ENCODE data around the gene HDHD2. TPM values are rescaled to one million over a fixed set of nuclear protein-coding genes. Genes with fewer than 3 reads are reported as not detected.
"Not testable (repeated sequence)": the region's sequence is repeated elsewhere in the genome, so short reads cannot be mapped to it uniquely, and the experiment has no call there.

Gene HDHD2, protein sequence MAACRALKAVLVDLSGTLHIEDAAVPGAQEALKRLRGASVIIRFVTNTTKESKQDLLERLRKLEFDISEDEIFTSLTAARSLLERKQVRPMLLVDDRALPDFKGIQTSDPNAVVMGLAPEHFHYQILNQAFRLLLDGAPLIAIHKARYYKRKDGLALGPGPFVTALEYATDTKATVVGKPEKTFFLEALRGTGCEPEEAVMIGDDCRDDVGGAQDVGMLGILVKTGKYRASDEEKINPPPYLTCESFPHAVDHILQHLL
- 8.4 and 12.2 TPM in 2 replicates for total RNA-seq (2014; rRNA removed; shearing (Covaris generic))

DNA sequence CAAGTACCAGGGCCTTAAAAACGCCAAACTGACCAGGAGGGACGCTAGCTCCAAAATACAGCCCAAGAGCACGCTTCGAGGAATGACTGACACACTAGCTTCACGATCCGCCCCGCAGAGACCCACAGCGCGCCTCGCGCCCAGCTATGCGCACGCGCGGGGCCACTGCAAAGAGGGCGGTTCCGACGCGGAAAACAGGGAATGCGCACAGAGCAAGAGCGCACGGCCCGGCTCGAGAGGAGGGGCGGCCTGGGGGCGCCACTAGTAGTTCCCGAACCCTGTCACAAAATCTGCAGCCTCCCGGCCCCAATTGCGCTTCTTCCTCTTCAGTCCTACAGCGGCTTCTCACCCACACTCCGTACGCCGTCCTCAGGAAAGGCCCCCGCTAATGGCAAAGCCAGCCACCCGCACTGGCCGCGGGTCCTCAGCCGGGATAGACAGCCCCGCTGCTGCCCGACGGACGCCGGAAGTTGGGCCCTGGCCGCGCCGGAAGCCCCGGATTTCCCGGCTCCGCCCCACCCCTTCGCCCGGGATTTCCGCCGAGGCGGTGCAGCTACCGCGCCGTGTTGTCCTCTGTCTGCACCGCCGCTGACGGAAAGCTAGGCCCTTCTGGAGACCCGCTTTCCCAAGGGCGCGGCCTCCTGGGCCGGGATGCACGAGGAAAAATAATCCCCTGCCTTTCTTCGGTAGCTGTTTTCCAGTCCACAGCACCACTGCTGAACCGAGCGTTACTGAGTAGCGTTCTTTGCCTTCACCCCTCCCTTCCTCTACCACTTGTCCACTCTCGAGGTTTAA, at the start of gene HDHD2:
TSS of gene HDHD2 (minus strand) at position 472 of the 795 bp plus-strand sequence. CDS start 14,061 bp downstream, outside the sequence.
- DNase-seq (ENCODE audit: low spot score) = peak; percentile 65

DNA sequence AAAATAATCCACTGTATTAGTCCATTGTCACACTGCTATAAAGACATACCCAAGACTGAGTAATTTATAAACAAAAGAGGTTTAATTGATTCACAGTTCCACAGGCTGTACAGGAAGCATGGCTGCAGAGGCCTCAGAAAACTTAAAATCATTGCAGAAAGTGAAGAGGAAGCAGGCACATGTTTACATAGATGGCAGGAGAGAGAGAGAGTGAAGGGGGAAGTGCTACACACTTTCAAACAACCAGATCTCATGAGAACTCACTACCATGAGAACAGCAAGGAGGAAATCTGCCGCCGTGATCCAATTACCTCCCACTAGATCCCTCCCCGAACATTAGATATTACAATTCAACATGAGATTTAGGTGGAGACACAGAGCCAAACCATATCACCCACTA, 45.7 kb upstream of the HDHD2 start:
- not testable (repeated sequence) for DNase-seq (ENCODE audit: low spot score)

GRCh38 chr18:47191961-47192360, 41.7 kb upstream of the HDHD2 start:
- peak; percentile 1 for DNase-seq (ENCODE audit: low spot score)

DNA sequence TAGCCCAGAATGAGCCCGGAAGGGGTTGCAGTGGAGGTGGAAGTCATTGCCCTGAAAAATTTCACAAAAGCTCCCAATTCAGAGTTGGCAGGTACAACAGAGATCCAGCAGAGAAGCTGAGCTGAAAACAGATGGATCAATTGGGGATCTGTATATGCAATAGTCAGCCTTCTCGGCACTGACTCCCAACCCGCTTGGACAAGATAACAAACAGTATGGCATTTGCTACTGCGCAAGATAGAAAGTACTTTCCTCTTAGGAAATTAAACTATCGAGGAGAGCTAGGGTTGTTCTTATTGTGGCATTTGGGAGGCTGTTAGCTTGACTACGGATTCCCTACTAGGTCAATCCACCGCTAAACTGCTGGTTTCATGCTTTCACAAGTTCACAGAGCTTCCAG, 37.4 kb upstream of the HDHD2 start:
- DNase-seq (ENCODE audit: low spot score) = no peak

DNA sequence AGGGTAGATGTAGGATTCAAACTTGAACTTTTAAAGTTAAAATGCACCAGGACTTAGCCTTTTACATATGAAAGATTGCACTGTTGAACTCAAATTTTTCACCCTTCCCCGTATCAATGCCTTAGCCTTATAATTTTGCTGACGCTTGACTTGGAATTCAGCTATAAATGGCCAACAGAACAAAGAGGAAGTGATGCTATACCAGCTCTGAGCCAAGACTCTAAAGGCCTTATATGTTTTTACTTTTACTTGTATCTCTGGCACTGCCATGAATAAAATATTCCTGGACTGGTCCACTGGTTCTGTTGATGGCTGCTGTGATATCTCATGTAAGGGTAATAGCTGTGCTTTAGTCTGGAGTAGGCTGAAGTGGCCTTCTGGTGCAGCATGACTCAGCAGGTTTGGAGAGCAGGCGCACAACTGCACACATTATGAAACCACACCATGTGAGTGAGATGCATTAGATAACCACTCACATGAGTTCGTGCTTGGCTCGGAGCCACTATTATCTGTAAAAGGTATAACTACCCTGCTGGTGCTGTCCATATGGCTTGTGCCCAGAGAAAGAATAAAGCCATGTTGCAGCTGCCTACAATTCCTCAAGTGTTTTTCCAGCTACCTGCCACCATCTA, 34.2 kb upstream of the HDHD2 start:
- DNase-seq (ENCODE audit: low spot score) = peak; percentile 0

- not testable (repeated sequence) for DNase-seq (ENCODE audit: low spot score)
These were observed 31.9 kb upstream of the HDHD2 start for GRCh38 chr18:47182156-47182555.

- DNase-seq (ENCODE audit: low spot score) = no peak
These were observed 30.5 kb upstream of the HDHD2 start for GRCh38 chr18:47180765-47181164.

DNA sequence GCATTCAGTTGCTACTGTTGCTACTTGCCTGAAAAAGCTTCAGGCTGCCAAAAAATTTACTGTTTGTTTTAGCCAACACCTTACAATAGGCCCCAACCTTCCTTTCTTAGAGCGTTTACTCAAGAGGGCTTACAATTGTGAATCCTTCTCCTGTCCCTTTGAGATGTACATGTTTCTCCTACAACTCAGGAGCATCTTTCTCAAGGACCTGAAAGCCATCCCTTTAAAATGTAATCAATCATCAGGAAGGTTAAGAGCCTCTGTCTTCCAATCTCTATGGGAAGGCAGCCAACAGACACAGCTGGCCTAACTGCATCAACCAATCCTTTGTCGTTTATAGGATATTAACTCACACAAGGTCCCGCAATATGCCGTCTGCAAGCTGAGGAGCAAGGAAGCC, 29.2 kb upstream of the HDHD2 start:
- DNase-seq (ENCODE audit: low spot score) = no peak

- peak; percentile 84 for DNase-seq (ENCODE audit: low spot score)
These were observed 25.7 kb upstream of the HDHD2 start, which contains the start of gene IER3IP1 for GRCh38 chr18:47175898-47176575. Gene IER3IP1, minus strand, starts transcription at chr18:47176364. Its CDS starts 87 bp downstream, at chr18:47176277.

DNA sequence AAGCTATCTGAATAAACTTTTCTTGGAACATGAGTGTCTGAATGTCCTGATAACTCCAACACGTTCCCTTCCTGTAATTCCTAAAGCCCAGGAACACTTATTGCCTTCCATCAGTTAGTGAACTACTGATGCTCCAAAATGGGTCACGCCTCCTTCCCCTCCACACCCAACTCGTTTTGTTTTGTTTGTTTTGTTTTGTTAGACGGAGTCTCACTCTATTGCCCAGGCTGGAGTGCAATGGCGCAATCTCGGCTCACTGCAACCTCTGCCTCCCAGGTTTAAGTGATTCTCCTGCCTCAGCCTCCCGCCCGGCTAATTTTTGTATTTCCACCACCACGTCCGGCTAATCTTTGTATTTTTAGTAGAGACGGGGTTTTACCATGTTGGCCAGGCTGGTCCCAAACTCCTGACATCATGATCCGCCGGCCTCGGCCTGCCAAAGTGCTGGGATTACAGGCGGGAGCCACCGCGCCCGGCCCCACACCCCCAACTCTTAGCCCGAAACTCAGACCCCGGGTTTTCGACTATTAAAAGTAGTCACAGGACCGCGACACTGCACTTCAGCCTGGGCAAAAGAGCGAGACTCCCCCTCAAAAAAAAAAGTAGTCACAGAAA, 25.1 kb upstream of the HDHD2 start:
- DNase-seq (ENCODE audit: low spot score) = no peak

DNA sequence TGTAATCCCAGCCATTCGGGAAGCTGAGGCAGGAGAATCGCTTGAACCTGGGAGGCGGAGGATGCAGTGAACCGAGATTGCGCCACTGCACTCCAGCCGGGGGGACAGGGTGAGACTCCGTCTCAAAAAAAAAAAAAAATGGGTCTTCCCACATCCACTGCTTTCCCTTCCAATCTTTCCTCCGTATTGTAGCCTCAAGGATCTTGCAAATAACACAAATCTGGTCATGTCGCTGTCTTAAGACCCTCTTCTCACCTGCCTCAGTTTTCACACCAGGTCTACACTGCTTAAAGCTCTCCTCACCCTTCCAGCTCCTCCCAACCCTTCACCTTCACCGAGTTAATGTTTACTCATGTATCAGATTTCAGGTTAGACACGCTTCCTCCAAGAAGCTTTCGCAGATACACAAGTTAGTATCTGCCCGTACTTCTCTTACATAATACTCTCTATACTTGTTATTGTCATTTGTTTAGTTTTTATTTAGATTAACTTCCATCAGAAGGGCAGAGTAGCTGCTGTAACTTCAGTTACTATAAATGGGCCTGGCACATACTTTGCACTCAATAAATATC, 24.3 kb upstream of the HDHD2 start:
- DNase-seq (ENCODE audit: low spot score) = peak; percentile 45

GRCh38 chr18:47172476-47172875, 22.2 kb upstream of the HDHD2 start:
- DNase-seq (ENCODE audit: low spot score) = no peak

DNA sequence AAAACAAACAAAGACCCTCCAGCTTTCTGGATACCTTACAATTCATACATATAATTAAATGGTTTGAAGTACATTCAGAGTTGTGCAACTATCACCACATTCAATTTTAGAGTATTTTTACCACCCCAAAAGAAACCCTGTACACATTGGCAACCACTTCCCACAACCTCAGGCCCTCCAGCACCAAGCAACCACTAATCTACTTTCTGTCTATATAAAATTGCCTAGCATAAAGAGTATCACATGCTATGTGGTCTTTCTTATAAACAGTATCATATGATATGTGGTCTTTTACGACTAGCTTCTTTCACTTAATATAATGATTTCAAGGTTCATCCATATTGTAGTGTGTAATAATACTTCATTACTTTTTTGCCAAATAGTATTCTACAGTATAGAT, 18.6 kb upstream of the HDHD2 start:
- DNase-seq (ENCODE audit: low spot score) = no peak

- DNase-seq (ENCODE audit: low spot score) = no peak
These were observed 18.2 kb upstream of the HDHD2 start for GRCh38 chr18:47168509-47168908.

GRCh38 chr18:47166294-47166693, 16.0 kb upstream of the HDHD2 start:
- no peak for DNase-seq (ENCODE audit: low spot score)

GRCh38 chr18:47163241-47163640, 12.9 kb upstream of the HDHD2 start:
- no peak for DNase-seq (ENCODE audit: low spot score)

GRCh38 chr18:47160256-47160655, 10.0 kb upstream of the HDHD2 start:
- no peak for DNase-seq (ENCODE audit: low spot score)

- not testable (repeated sequence) for DNase-seq (ENCODE audit: low spot score)
These were observed 8.1 kb upstream of the HDHD2 start for GRCh38 chr18:47158404-47158803.

DNA sequence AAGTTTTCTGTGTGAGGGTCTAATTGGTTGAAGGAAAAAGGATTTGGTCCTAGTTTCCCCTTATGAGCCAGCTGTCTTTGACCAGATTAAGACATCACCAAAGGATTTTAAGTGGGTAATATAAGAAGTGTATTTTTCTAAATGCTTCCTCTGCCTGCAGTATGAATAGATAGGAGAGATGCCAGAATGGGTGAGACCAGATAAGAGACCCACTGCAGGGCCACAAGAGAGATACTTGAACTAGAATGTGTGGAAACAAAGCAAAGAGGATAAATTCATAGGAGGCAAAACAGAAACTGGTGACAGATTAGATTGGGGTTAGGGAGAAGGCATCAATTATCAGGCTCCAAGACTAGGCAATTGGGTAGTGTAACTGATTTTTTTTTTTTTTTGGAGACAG, 1.1 kb upstream of the HDHD2 start:
- no peak for DNase-seq (ENCODE audit: low spot score)

DNA sequence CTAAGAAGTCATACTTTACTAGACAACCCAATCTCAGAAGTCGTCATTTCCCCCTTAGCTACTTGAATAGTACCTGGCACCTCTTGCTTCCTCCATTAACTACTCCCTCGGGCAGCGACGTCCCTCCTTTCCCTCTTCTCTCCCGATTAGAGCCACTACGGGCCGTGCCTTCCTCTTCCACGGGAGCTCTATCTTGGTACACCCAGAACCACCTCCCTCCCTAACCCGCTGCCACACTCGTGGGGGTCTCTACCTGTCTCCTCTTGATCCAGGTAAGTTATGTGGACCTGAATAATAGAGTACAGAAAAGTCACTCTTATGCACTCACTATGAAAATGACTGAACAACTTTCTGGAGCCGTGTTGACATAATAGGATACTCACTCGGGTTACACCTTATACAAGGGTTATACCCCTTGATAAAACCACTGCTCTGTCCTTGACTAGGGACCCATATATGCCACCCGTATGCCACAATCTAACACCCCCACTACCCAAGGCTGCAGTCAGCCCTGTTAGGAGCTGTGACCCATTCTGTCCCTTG, 595 bp upstream of the HDHD2 start:
- DNase-seq (ENCODE audit: low spot score) = peak; percentile 1
